NCI-H187 (cell line): ENCODE results near the gene TNFRSF1B.

Source experiments
- DNase-seq, 2 experiments: peaks; one replicate each; lab custom pipeline; 2025; lab: John Stamatoyannopoulos, UW

Gene TNFRSF1B

GRCh38 chr1:12158357-12159092, 8.3 kb upstream of the TNFRSF1B start:
- DNase-seq = no peak

DNA sequence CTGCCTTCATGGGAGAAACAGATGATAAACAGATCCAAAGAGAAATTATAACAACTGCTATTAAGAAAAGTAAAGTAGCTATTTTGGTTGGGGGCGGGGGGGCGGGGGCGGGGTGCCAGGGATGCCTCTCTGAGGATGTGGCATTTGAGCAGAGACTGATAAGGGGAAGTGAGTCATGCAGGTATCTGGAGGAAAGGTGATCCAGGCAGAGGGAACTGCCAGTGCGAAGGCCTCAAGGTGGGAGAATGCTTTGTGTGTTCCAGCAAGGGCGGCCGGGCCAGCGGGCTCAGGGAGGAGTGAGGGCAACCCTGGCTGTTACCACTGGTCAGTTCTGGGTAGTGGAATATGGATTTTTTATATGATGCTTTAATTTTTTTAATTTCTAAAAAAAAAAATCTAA, 7.0 kb upstream of the TNFRSF1B start:
- DNase-seq = no peak

DNA sequence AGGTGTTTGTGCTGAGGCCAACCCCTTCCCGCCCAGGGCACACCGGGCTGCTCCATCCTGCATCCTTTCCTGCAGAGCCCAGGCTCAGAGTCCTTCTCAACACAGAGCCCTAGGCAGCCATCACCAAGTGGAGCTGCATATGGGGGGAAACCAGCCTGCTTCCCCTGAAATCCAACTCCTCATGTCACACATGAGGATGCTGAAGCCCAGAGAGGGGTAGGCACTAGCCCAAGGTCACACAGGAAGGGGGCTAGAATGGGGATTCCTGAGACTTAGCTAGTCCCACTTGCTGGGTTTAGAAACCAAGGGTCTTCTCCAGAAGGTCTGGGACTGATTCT, 5.5 kb upstream of the TNFRSF1B start:
- no peak for DNase-seq

DNA sequence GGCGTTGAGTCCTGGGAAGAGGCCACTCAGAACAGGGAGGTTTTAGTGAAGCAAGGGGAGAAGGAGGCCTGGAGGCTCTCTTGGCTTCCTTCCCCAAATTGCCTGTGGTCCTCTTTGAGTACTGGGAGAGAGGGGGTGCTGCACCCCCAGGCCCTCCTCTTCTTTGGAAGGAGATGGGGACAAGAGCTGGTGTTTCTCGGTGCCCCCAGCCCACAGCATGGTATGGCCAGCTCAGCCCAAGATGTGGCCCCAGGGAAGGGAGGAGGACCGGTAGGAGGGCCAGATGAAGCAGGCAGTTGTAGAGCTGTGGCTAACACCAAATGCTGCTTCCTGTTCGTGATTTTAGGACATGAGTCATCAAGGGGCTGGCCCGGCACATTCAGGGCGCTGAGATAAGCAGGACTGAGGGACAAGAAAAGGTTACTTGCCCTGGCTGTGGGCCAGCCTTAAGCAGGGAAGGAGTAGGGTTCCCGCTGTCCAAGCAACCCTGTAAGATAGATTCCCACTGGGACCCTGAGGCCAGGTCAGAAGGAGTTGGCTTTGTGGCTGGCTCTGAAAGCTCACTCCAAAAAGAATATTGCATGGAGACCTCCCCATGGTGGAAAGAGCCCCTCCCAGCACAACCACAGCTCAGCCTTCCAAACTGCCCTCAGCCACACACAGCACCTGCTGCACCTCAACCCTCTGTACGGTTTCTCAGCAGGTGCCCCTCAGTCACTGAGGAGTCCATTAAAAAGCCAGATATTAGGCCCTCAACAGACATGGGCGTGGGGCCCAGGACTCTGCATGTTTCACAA, 4.9 kb upstream of the TNFRSF1B start:
- no peak for DNase-seq

- no peak for DNase-seq
Observed at GRCh38 chr1:12162459-12163137, 4.2 kb upstream of the TNFRSF1B start.

DNA sequence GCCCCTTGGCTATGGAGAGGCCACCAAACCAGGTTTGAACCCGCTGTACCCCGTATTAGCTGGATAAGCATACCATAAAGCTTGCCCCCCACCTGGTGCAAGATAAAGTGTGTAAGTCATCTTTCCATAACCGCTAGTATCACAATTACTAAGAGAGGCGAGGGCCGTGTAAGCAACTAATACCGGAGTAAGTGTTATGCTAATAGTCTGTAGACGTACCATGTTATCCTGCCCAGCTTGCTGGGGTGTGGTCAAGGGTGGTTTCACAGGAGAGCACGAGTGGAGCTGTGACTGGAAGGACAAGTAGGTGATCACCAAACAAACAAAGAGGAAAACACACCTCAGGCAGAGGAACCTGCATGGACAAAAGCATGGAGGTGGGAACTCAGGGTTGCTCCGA, 3.6 kb upstream of the TNFRSF1B start:
- no peak for DNase-seq

- no peak for DNase-seq
Observed at GRCh38 chr1:12164210-12164609, 2.6 kb upstream of the TNFRSF1B start.

GRCh38 chr1:12165342-12165741, 1.4 kb upstream of the TNFRSF1B start:
- DNase-seq = no peak

DNA sequence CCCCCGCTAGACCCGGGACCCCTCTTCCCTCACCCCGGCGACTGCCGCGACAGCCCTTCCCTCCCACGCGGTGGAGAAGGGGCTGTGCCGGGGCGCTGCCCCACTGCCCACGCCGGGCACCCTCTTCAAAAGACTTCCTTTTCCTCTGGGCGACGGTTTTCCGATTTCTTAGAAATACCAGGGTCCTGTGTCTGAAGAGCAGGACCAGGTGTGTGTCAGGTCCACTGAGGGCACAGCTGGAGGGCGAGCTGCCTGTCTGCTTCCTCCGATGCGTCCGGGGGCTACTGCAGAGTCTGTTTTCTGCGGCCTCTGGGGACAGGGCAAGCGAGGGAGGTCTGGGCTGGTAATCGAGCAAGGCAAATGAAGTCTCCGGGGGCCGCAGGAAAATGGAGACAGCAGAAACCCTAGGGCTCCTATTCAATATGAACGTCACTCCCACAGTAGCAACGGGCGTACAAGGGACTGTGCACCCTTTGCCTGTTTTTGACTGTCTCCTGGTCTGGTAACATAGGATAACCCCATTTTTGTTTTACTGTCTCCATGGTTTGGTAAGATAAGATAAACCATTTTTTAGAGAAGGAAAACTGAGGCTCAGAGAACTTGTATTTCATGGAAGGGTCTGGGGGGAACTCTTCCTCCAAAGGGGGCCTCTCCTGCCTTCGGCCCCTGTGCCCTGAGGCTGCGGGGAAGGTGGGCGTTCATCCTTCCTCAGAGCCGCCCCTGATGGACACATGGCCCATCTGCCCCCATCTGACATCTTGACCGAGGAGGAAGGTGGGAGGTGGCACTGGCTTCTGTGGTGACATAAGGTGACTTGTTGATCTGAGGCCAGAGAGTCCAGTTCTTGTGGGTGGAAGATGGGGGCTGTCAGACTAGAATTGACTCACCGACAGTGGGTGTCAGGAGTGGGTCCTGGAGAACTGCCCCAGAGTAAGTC, 970 bp downstream of the TNFRSF1B start:
- DNase-seq = no peak

- no peak for DNase-seq
Observed at GRCh38 chr1:12168451-12169160, 1.8 kb downstream of the TNFRSF1B start.

DNA sequence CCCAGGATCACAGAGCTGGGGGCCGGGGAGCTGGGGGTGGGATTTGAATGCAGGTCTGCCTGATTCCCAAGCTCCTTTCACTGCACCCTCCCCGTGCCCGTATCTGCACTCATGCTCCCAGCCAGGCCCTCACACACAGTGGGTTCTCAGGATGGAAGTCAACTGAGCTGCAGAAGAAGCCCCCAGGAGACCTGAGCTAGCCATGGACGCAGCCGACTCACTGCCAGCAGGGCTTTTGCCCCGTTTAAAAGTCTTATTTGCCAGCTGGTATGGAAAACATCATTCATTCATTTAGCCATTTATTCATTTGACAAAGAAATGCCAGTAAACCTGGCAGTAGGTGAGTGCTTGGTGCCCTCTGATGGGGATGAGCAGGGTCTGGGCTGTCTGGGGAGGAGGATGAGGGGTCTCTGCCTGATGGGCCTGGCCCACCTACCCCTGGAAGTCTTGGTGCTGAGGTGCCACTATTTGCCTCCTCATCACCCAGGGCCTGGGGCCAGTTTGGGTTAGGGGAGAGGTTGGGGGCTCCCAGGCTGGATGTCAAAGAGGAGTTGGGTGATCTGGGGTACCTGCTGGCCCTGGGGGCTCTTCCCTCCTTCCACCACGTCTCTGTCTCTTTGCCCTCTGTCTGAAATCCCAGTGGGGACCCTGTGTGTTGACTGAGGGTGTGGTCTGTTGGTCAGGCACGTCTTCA, 2.8 kb downstream of the TNFRSF1B start:
- no peak for DNase-seq

- no peak for DNase-seq
Observed at GRCh38 chr1:12170263-12170671, 3.5 kb downstream of the TNFRSF1B start.

DNA sequence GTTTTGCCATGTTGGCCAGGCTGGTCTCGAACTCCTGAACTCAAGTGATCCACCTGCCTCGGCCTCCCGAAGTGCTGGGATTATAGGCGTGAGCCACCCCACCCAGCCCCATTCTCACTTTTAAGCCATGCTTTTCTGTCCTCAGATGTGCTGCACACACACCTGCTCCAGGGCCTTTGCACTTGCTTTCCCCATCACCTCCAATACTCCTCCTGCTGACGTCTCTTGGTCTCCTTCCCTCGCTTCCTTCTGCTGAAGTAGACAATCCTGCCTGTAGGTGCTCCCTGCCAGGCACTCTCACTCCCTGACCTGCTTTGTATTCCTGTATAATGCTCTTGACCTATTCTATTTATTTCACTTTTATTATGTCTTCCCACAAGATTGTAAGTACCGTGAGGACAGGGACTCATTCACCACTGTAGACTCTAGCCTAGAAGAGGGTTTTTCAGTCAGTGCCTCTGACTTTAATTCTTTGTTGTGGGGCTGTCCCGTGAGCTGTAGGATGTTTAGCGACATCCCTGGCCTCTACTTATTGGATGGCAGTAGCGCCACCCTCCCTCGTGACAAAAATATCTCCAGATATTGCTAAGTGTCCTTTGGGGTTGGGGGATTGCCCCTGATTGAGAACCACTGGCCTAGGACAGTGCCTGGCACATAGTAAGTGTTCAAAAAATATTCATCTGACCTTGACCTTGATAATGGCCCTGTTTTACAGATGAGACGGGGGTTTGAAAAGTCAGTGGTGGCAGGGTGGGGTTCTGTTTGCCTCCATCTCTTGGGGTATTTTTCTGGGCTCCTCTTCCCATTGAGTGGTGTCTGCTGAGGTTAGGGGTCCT, 4.6 kb downstream of the TNFRSF1B start:
- DNase-seq = no peak

DNA sequence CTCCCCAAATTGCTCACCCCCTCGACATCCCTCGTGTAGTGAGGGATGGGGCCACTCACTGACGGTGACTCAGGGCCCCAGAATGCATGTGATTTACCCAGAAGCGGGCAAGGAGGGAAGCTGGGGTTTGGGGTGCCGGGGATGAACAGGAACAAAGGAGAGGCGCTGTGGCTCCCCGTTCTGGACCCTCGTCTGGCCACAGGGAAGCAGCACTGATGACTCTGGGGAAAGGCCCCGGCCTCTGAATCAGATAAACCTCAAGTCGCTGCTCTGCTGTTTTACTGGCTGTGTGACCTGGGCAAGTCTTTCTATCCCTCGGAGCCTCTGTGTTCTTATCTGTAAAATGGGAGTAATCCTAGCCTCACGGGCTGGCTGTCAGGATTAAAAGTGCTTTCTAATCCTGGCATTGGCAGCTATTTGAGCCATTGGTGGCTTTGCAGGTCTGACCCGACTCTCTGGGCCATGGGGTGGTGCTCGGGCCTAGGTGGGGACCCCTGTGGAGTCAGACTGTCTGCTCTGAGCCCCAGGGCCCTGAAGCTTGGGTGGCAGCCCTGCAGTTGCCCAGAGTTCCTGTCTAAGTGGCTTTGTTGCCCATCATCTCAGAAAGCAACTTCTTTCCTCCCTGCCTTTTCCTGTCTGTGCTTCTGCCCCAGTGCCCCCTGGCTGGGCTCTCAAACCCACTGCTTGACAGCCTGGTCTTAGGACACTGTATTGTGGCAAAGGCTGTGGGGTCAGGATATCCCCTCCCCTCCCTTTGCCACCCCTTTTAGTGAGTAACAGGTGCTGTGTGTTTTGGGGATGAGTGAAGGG, 5.5 kb downstream of the TNFRSF1B start:
- DNase-seq = no peak

- DNase-seq = no peak
Observed at GRCh38 chr1:12173041-12173509, 6.3 kb downstream of the TNFRSF1B start.

DNA sequence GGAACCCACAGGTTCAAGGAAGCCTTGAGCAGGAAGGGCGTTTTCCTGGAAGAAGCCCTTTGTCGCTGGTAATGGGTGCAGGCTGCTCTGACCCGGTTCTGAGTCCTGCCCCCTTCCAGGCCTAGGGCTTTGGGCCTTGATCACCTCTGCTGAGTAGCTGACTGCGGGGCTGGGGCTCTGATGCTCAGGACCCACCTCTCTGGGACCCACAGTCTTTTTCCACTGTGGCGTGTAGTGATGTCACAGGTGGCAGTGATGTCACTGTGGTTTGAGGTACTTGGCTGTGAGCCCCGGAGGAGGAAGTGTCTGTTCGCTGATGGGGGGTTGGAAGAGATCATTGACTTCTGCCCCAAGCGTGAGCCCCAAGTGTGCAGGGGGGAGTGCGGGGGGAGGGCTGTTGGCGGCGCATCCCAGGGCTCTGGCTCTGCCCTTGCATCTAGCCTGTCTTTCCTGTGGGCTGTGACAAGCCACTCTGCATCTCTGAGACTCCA, 6.9 kb downstream of the TNFRSF1B start:
- no peak for DNase-seq

DNA sequence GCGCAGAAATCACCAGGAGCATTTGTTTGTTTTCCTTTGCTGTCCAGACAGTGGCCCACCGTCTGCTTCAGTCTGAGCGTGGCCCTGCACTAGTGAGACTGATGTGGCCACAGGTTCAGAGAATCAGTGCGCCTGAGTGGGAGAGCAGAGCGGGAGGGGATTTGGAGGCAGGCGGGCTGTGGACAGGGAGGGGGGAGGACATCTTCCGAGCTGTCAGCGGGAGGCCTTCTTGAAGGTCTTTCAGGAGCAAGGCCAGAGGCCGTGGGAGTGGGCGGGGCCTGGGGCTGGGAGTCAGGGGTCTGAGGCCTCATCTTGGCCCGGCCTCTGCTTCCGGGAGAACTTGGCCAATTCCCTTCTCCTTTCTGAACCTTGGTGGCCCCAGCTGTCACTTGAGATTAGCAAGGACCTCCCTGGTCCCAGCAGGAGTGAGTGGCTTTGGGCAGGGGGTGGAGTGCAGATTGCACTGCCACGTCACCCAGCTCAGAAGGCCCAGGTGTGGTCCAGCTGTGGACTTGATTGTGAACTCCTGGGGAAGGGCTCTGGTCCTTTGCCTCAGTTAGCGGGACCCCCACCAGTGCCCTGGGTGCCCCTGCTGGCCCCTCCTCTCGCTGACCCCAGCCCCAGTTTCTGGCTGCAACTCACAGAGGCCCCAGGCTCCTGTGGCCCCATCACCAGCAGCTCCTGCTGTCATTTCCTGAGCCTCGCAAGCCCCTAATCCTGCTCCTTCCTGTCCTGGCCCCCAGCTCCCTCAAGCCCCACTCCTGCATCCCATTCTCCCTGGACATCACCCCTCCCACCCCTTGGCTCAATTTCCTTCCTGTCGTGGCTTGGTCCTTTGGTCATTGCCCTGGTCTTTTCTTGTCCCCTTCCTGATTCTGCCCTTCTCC, 8.4 kb downstream of the TNFRSF1B start:
- DNase-seq = no peak
